SK-N-SH treated with all-trans-retinoic acid at 6 μM for 48 hours (cell line): ENCODE results near the gene SORCS1.

Experiments used
- ATAC-seq: fragments of 200-7000 bp; cut with Tn5 transposase; 3 replicates; pipeline ENCODE4 v1.9.1; 2020; ENCODE audit warnings: mild to moderate bottlenecking, moderate library complexity
- ARNTL ChIP-seq: fragments of 450-650 bp; formaldehyde crosslinking; IDR thresholded peaks from 2 replicates; pipeline ENCODE4 v1.5.0; 2020; ENCODE audit warnings: low read depth, mild to moderate bottlenecking, moderate library complexity, borderline replicate concordance
- CSDC2 ChIP-seq: fragments of 250-450 bp; sonication (Bioruptor Pico); IDR thresholded peaks from 2 replicates; pipeline ENCODE4 v1.5.0; 2020; ENCODE audit warnings: mild to moderate bottlenecking, moderate library complexity
- ESRRG ChIP-seq: fragments of 250-450 bp; sonication (Bioruptor Pico); IDR thresholded peaks from 2 replicates; pipeline ENCODE4 v1.6.1; 2021; ENCODE audit warnings: mild to moderate bottlenecking
- GLIS3 ChIP-seq: fragments of 250-450 bp; sonication (Bioruptor Pico); IDR thresholded peaks from 2 replicates; pipeline ENCODE4 v1.5.0; 2020; ENCODE audit warnings: mild to moderate bottlenecking, moderate library complexity
- ISL1 ChIP-seq: fragments of 250-450 bp; sonication (Bioruptor Pico); IDR thresholded peaks from 2 replicates; pipeline ENCODE4 v2.1.2; 2022; ENCODE audit warnings: mild to moderate bottlenecking, moderate library complexity
- OSR1 ChIP-seq: fragments of 250-450 bp; sonication (Bioruptor Pico); IDR thresholded peaks from 2 replicates; pipeline ENCODE4 v1.8.0; 2022; ENCODE audit warnings: moderate library complexity, mild to moderate bottlenecking, inconsistent platforms
- PPARA ChIP-seq: fragments of 250-450 bp; sonication (Bioruptor Pico); IDR thresholded peaks from 2 replicates; pipeline ENCODE4 v1.5.0; 2020; ENCODE audit warnings: mild to moderate bottlenecking, borderline replicate concordance
- RARB ChIP-seq: fragments of 250-450 bp; sonication (Bioruptor Pico); IDR thresholded peaks from 2 replicates; pipeline ENCODE4 v1.8.0; 2021; ENCODE audit warnings: mild to moderate bottlenecking, moderate library complexity
- SNAI2 ChIP-seq: fragments of 250-450 bp; sonication (Bioruptor Pico); IDR thresholded peaks from 2 replicates; pipeline ENCODE4 v1.5.0; 2020; ENCODE audit warnings: mild to moderate bottlenecking, moderate library complexity
- TCF4 ChIP-seq: fragments of 250-450 bp; sonication (Bioruptor Pico); IDR thresholded peaks from 2 replicates; pipeline ENCODE4 v1.8.0; 2021; ENCODE audit warnings: mild to moderate bottlenecking, moderate library complexity, borderline replicate concordance
- TOX ChIP-seq: fragments of 250-450 bp; sonication (Bioruptor Pico); IDR thresholded peaks from 2 replicates; pipeline ENCODE4 v1.8.0; 2021; ENCODE audit warnings: mild to moderate bottlenecking, moderate library complexity, borderline replicate concordance
- ZC3H10 ChIP-seq: fragments of 250-450 bp; sonication (Bioruptor Pico); IDR thresholded peaks from 2 replicates; pipeline ENCODE4 v1.5.1; 2021; ENCODE audit warnings: mild to moderate bottlenecking, moderate library complexity
- ZFP3 ChIP-seq: fragments of 250-450 bp; sonication (Bioruptor Pico); IDR thresholded peaks from 2 replicates; pipeline ENCODE4 v1.5.0; 2020; ENCODE audit warnings: mild to moderate bottlenecking, moderate library complexity
- ZFP30 ChIP-seq: fragments of 450-650 bp; formaldehyde crosslinking; IDR thresholded peaks from 2 replicates; pipeline ENCODE4 v1.5.0; 2022; ENCODE audit warnings: mild to moderate bottlenecking, moderate library complexity
- ZNF565 ChIP-seq: fragments of 450-650 bp; formaldehyde crosslinking; conservative IDR thresholded peaks from 2 replicates; pipeline ENCODE4 v1.5.0; 2020; ENCODE audit warnings: low read depth, mild to moderate bottlenecking, moderate library complexity
- ZNF70 ChIP-seq: fragments of 450-650 bp; formaldehyde crosslinking; IDR thresholded peaks from 2 replicates; pipeline ENCODE4 v1.5.0; 2020; ENCODE audit warnings: mild to moderate bottlenecking, moderate library complexity
- ZNF8 ChIP-seq: fragments of 450-650 bp; formaldehyde crosslinking; IDR thresholded peaks from 2 replicates; pipeline ENCODE4 v1.5.0; 2020; ENCODE audit warnings: mild to moderate bottlenecking, moderate library complexity
- TF ChIP-seq, protein P1 (sequence below): fragments of 250-450 bp; sonication (Bioruptor Pico); IDR thresholded peaks from 2 replicates; pipeline ENCODE4 v1.8.0; 2021; ENCODE audit warnings: low read depth, mild to moderate bottlenecking, moderate library complexity, borderline replicate concordance
- TF ChIP-seq, protein P2 (sequence below): fragments of 250-450 bp; sonication (Bioruptor Pico); IDR thresholded peaks from 2 replicates; pipeline ENCODE4 v1.5.1; 2021; ENCODE audit warnings: mild to moderate bottlenecking, moderate library complexity
- TF ChIP-seq, protein P3 (sequence below): fragments of 250-450 bp; sonication (Bioruptor Pico); IDR thresholded peaks from 2 replicates; pipeline ENCODE4 v1.5.0; 2020; ENCODE audit warnings: mild to moderate bottlenecking, moderate library complexity
- TF ChIP-seq, protein P4 (sequence below): fragments of 250-450 bp; sonication (Bioruptor Pico); IDR thresholded peaks from 2 replicates; pipeline ENCODE4 v1.8.0; 2020; ENCODE audit warnings: mild to moderate bottlenecking, moderate library complexity, borderline replicate concordance
- TF ChIP-seq, protein P5 (sequence below): fragments of 250-450 bp; sonication (Bioruptor Pico); IDR thresholded peaks from 2 replicates; pipeline ENCODE4 v1.5.1; 2020; ENCODE audit warnings: low read depth, mild to moderate bottlenecking, moderate library complexity

SORCS1 gene

DNA sequence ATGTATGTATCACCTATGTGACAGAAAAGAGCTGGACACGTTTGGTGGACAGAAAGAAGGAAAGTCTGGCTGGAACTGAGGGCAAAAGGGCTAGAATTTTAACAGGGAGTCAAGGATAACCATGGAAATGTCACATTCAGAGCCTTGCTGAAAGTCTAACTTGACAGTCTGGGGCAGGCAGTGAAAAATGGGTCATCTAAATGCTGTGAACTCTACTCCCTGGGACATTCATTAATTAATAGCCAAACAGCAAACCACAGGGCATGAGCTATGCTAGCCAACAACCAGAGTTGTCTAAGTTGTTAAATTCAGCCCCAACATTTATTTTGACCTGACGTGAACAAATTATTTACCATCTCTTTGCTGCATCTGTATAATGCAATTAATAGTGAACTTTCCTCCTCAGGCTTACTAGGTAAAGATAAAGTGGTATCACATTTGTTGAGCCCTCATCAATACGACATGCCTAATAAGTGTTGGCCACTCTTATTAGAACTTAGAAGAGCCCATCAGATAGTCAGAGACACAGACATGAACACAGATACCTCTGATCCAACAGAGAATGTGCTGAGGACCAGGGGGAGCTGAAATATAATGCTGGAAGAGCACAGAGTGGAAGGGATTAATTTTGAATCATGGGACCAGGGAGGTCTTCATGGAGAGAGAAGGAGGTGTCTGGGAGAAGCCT lies 109.9 kb downstream of the SORCS1 start:
- ATAC-seq, result no peak
- TF ChIP-seq ARNTL (CRISPR knock-in tag), result no peak
- no peak for TF ChIP-seq OSR1
- TF ChIP-seq TCF4 (CRISPR knock-in tag), result no peak
- TF ChIP-seq, protein P1, sequence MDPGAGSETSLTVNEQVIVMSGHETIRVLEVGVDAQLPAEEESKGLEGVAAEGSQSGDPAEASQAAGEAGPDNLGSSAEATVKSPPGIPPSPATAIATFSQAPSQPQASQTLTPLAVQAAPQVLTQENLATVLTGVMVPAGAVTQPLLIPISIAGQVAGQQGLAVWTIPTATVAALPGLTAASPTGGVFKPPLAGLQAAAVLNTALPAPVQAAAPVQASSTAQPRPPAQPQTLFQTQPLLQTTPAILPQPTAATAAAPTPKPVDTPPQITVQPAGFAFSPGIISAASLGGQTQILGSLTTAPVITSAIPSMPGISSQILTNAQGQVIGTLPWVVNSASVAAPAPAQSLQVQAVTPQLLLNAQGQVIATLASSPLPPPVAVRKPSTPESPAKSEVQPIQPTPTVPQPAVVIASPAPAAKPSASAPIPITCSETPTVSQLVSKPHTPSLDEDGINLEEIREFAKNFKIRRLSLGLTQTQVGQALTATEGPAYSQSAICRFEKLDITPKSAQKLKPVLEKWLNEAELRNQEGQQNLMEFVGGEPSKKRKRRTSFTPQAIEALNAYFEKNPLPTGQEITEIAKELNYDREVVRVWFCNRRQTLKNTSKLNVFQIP, result no peak
- no peak for TF ChIP-seq ISL1
- no peak for TF ChIP-seq CSDC2 (CRISPR knock-in tag)
- TF ChIP-seq ZNF70 (CRISPR knock-in tag), result no peak
- TF ChIP-seq, protein P2, sequence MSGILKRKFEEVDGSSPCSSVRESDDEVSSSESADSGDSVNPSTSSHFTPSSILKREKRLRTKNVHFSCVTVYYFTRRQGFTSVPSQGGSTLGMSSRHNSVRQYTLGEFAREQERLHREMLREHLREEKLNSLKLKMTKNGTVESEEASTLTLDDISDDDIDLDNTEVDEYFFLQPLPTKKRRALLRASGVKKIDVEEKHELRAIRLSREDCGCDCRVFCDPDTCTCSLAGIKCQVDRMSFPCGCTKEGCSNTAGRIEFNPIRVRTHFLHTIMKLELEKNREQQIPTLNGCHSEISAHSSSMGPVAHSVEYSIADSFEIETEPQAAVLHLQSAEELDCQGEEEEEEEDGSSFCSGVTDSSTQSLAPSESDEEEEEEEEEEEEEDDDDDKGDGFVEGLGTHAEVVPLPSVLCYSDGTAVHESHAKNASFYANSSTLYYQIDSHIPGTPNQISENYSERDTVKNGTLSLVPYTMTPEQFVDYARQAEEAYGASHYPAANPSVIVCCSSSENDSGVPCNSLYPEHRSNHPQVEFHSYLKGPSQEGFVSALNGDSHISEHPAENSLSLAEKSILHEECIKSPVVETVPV (CRISPR knock-in tag), result no peak
- TF ChIP-seq ZFP30 (CRISPR knock-in tag), result no peak
- TF ChIP-seq GLIS3 (CRISPR knock-in tag), result no peak
- no peak for TF ChIP-seq ESRRG
- no peak for TF ChIP-seq ZNF8 (CRISPR knock-in tag)
- no peak for TF ChIP-seq PPARA (CRISPR knock-in tag)
- no peak for TF ChIP-seq SNAI2 (CRISPR knock-in tag)
- no peak for TF ChIP-seq ZFP3 (CRISPR knock-in tag)
- TF ChIP-seq RARB, result no peak
- TF ChIP-seq ZNF565, result no peak
- TF ChIP-seq TOX (CRISPR knock-in tag), result no peak

DNA sequence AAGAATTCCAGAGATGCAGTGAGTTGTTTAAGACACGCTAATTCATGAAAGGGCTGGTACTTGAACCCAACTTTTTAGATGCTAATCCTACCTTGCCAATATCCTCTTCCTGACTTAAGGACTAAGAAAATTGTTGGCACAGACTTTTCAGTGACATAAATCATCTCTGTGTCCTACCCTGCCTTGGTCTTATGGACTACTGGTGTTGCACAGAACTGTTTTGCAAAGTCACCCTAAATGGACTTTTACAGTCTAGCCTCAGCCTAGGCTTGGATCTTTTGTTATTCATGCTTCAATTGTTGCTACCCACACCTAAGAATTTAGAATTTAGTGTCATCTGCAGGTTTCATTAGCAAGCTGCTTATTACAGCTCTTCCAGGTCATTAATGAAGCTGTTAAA lies 112.7 kb downstream of the SORCS1 start:
- TF ChIP-seq, protein P3, sequence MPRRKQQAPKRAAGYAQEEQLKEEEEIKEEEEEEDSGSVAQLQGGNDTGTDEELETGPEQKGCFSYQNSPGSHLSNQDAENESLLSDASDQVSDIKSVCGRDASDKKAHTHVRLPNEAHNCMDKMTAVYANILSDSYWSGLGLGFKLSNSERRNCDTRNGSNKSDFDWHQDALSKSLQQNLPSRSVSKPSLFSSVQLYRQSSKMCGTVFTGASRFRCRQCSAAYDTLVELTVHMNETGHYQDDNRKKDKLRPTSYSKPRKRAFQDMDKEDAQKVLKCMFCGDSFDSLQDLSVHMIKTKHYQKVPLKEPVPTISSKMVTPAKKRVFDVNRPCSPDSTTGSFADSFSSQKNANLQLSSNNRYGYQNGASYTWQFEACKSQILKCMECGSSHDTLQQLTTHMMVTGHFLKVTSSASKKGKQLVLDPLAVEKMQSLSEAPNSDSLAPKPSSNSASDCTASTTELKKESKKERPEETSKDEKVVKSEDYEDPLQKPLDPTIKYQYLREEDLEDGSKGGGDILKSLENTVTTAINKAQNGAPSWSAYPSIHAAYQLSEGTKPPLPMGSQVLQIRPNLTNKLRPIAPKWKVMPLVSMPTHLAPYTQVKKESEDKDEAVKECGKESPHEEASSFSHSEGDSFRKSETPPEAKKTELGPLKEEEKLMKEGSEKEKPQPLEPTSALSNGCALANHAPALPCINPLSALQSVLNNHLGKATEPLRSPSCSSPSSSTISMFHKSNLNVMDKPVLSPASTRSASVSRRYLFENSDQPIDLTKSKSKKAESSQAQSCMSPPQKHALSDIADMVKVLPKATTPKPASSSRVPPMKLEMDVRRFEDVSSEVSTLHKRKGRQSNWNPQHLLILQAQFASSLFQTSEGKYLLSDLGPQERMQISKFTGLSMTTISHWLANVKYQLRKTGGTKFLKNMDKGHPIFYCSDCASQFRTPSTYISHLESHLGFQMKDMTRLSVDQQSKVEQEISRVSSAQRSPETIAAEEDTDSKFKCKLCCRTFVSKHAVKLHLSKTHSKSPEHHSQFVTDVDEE (CRISPR knock-in tag), result no peak
- no peak for TF ChIP-seq ZNF8 (CRISPR knock-in tag)
- TF ChIP-seq, protein P4, sequence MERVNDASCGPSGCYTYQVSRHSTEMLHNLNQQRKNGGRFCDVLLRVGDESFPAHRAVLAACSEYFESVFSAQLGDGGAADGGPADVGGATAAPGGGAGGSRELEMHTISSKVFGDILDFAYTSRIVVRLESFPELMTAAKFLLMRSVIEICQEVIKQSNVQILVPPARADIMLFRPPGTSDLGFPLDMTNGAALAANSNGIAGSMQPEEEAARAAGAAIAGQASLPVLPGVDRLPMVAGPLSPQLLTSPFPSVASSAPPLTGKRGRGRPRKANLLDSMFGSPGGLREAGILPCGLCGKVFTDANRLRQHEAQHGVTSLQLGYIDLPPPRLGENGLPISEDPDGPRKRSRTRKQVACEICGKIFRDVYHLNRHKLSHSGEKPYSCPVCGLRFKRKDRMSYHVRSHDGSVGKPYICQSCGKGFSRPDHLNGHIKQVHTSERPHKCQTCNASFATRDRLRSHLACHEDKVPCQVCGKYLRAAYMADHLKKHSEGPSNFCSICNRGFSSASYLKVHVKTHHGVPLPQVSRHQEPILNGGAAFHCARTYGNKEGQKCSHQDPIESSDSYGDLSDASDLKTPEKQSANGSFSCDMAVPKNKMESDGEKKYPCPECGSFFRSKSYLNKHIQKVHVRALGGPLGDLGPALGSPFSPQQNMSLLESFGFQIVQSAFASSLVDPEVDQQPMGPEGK (CRISPR knock-in tag), result no peak
- TF ChIP-seq, protein P5, sequence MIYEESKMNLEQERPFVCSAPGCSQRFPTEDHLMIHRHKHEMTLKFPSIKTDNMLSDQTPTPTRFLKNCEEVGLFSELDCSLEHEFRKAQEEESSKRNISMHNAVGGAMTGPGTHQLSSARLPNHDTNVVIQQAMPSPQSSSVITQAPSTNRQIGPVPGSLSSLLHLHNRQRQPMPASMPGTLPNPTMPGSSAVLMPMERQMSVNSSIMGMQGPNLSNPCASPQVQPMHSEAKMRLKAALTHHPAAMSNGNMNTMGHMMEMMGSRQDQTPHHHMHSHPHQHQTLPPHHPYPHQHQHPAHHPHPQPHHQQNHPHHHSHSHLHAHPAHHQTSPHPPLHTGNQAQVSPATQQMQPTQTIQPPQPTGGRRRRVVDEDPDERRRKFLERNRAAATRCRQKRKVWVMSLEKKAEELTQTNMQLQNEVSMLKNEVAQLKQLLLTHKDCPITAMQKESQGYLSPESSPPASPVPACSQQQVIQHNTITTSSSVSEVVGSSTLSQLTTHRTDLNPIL, result no peak
- no peak for TF ChIP-seq ARNTL (CRISPR knock-in tag)
- TF ChIP-seq ZC3H10, result no peak
- TF ChIP-seq CSDC2 (CRISPR knock-in tag), result no peak
- TF ChIP-seq PPARA (CRISPR knock-in tag), result no peak
- TF ChIP-seq, protein P2 (CRISPR knock-in tag), result no peak
- no peak for TF ChIP-seq ZNF565
- no peak for TF ChIP-seq ESRRG
- TF ChIP-seq GLIS3 (CRISPR knock-in tag), result no peak
- no peak for TF ChIP-seq ZFP3 (CRISPR knock-in tag)
- TF ChIP-seq ZFP30 (CRISPR knock-in tag), result no peak
- no peak for TF ChIP-seq ZNF70 (CRISPR knock-in tag)
- no peak for ATAC-seq
